LNCAP (cell line): ENCODE data around the gene IRGQ.

ENCODE experiments used
- CTCF ChIP-seq: fragments of 450-650 bp; IDR thresholded peaks from 2 replicates; pipeline ENCODE4 v1.5.1; 2017; ENCODE audit warnings: mild to moderate bottlenecking

IRGQ gene

DNA sequence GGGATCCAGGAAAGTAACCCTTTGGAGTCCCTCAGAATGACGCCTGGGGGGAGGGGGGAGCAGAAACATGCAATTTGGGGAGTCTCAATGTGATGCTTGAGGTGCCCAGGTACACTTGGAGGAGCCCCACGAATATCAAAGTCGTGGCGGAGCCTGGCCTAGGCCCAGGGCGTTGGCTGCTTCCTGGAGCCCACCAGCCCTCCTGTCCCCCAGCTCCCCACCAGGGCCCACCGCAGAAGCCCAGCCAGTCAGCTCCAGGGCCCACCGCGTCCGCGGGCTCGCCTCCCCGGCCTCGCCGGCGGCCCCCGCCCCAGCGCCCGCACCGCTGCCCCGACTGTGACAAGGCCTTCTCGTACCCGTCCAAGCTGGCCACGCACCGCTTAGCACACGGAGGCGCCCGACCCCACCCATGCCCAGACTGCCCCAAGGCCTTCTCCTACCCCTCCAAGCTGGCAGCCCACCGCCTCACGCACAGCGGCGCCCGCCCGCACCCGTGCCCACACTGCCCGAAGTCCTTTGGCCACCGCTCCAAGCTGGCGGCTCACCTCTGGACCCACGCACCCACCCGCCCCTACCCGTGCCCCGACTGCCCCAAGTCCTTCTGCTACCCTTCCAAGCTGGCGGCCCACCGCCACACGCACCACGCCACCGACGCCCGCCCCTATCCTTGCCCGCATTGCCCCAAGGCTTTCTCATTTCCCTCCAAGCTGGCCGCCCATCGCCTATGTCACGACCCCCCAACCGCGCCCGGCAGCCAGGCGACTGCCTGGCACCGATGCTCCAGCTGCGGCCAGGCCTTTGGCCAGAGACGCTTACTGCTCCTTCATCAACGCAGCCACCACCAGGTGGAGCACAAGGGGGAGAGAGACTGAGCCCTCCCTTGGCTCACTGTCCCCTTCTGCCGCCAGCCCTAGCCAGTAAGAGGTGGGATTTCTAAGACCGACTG lies 60.8 kb downstream of the IRGQ start:
- 0 out of 2 replicates have a peak, but pooled peaks have one; percentile 13 for TF ChIP-seq CTCF
